AG09319 (cell line): ENCODE results near the gene SUN5.

Experiments used
- DNase-seq: peaks from one replicate; pipeline ENCODE4 v3.0.0-alpha.2; 2010; ENCODE audit warnings: low read depth; ENCODE audit errors: extremely low read depth
- CTCF ChIP-seq: IDR thresholded peaks from 2 replicates; pipeline ENCODE4 v1.5.1; 2011; ENCODE audit warnings: low read depth, mild to moderate bottlenecking, inconsistent platforms, low read length, moderate library complexity

Gene SUN5

GRCh38 chr20:32987044-32987825 is 17.0 kb downstream of the SUN5 start:
- DNase-seq, result no peak
- TF ChIP-seq CTCF, result no peak

GRCh38 chr20:32986331-32986966 is 17.8 kb downstream of the SUN5 start:
- TF ChIP-seq CTCF, result no peak
- no peak for DNase-seq

DNA sequence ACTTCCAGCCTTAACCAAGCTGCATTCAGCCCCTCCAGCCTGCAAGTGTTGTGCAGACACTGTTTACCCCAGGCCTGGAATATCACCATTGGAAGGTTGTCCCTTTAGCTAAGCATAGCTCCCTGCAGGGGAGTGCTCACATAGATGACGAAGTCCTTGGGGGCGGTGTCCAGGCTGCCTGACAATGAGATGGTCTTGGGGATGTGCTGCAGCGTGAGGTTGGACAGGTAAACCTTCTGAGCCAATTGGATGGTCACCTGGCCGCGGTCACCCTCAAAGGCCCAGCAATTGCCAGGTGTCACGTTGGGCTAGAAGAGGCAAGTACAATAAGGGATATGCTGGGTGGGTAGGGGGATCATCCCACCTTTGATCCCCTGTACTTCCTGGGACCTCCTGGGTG is 18.6 kb downstream of the SUN5 start:
- TF ChIP-seq CTCF, result no peak

DNA sequence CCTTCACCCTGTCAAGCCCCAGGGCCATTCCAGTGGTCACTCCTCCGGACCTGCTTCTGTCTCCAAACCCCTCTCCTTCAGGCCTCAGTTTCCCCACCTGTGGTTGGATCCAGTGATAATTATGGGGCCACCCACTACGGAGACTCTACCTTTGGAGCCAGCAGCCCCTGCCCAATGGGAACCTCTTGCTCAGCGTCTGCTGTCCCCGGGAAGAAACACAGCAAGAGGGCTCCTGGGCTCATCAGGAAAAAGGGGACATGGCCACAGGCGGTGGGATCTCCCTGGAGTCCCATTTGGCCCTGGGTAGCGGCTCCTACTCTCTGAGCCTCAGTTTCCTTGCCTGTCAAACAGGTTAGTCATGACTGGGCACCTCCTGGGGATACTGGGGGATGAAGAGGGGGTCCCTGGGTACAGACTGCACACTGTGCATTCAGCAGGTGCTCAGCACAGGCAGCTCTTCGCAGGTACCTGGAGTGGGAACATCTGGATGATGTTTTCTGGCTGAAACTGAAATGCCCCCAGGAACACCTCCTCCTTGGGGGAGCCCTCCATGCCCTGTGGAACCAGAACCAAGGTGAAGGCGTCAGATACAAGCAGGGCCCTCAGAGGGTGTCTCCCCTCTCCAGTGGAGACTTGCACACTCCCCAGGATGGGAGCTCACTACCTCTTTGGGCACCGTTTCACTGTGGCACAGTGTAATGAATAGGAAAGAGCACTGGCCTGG is 19.4 kb downstream of the SUN5 start:
- no peak for TF ChIP-seq CTCF
- DNase-seq, result no peak

More for the DNA sequence above, 18.6 kb downstream of the SUN5 start:
- DNase-seq, result no peak

DNA sequence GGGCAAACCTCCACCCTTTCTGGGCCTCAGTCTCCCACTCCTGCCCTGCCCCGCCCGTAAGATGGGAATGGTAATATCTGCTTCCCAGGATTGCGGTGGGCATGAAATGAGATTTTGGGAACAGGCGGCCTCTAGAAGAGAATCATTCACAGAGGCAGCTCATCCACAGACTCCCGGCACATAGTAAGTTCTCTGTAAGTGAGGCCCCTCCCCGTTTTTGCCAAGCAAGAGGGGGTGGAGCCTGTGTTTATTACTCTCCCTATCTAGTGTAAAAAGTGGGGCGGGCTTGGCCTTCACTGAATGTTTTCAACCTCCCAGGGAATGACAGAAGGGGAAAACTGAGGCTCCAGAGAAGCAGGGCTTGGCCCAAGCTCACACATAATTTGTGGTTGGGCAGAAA is 20.0 kb downstream of the SUN5 start:
- DNase-seq, result no peak
- TF ChIP-seq CTCF, result no peak

DNA sequence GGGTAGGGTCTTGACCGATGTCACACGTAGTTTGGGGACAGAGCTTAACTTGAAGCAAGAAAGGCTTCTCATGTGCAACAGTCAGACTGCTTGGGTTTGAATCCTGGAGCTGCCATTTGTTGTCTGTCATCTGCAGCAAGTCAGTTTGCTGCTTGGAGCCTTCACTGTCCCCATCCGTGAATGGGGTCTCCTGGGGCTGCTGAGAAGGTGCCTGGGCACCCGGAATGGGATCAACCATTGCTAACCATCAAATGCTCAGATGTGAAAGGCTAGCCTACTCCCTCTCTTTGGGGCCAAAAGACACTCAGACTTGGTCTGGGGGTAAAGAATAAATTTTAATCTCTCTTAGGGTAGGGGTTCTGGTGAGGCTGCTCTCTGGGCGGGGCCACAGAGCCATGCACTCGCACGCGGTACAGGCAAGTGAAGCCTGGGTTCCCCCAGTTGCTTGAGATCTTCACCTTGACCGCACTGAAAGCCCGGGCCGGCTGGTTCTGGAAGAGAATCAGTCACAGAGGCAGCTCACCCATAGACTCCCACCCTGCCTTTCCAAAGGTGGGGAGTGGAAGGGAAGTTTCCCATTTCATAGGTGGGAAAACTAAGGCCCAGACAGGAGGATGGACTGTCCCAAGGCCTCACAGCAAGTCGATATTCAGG is 20.6 kb downstream of the SUN5 start:
- TF ChIP-seq CTCF, result no peak
- DNase-seq, result no peak
